SKM-1 treated with dmso at 0.1 percent for 144 hours (cell line): ENCODE results near the gene DCLRE1A.
"Not testable (repeated sequence)": the region's sequence is repeated elsewhere in the genome, so short reads cannot be mapped to it uniquely, and the experiment has no call there.

ENCODE experiments used
- DNase-seq: peaks from one replicate; lab custom pipeline; 2025; ENCODE audit not compliant: unreplicated experiment; lab: John Stamatoyannopoulos, UW

Gene DCLRE1A

GRCh38 chr10:113859261-113859660 is 5.4 kb upstream of the DCLRE1A start:
- no peak for DNase-seq

- no peak for DNase-seq
These were observed 4.7 kb upstream of the DCLRE1A start for GRCh38 chr10:113858541-113858940.

GRCh38 chr10:113857210-113857609 is 3.3 kb upstream of the DCLRE1A start:
- DNase-seq = no peak

- no peak for DNase-seq
These were observed 2.7 kb upstream of the DCLRE1A start for GRCh38 chr10:113856563-113856962.

- peak; percentile 36 for DNase-seq
These were observed 1.1 kb upstream of the DCLRE1A start for GRCh38 chr10:113854761-113855588.

- DNase-seq = no peak
These were observed 287 bp downstream of the DCLRE1A start for GRCh38 chr10:113853578-113854012.

GRCh38 chr10:113849946-113850345 is 3.9 kb downstream of the DCLRE1A start:
- no peak for DNase-seq

GRCh38 chr10:113849140-113849803 is 4.6 kb downstream of the DCLRE1A start:
- DNase-seq = no peak

- no peak for DNase-seq
These were observed 7.8 kb downstream of the DCLRE1A start for GRCh38 chr10:113846036-113846435.

GRCh38 chr10:113843972-113844485 is 9.9 kb downstream of the DCLRE1A start:
- DNase-seq = no peak

- no peak for DNase-seq
These were observed 11.7 kb downstream of the DCLRE1A start for GRCh38 chr10:113842171-113842570.

GRCh38 chr10:113828567-113828966 is 25.3 kb downstream of the DCLRE1A start:
- DNase-seq = not testable (repeated sequence)

GRCh38 chr10:113825791-113826190 is 28.1 kb downstream of the DCLRE1A start:
- DNase-seq = no peak

GRCh38 chr10:113823389-113823788 is 30.5 kb downstream of the DCLRE1A start:
- DNase-seq = no peak

GRCh38 chr10:113822174-113822573 is 31.7 kb downstream of the DCLRE1A start:
- DNase-seq = no peak

GRCh38 chr10:113821306-113821705 is 32.6 kb downstream of the DCLRE1A start:
- DNase-seq = not testable (repeated sequence)

- no peak for DNase-seq
These were observed 33.4 kb downstream of the DCLRE1A start for GRCh38 chr10:113820507-113820906.

GRCh38 chr10:113819989-113820388 is 33.9 kb downstream of the DCLRE1A start:
- no peak for DNase-seq

GRCh38 chr10:113814700-113815099 is 39.2 kb downstream of the DCLRE1A start:
- not testable (repeated sequence) for DNase-seq

GRCh38 chr10:113808168-113808567 is 45.7 kb downstream of the DCLRE1A start:
- DNase-seq = no peak

GRCh38 chr10:113806503-113806902 is 47.4 kb downstream of the DCLRE1A start:
- DNase-seq = no peak

- peak; percentile 52 for DNase-seq
These were observed 50.9 kb downstream of the DCLRE1A start for GRCh38 chr10:113802997-113803396.
